Heart left ventricle (tissue), 16 donors: ENCODE measurements around the gene SYCE1. TPM values are rescaled to one million over a fixed set of nuclear protein-coding genes. Genes with fewer than 3 reads are reported as not detected.
"Not testable (repeated sequence)": the region's sequence is repeated elsewhere in the genome, so short reads cannot be mapped to it uniquely, and the experiment has no call there.

Experiments
- ATAC-seq, 4 donors: fragments of 200-7000 bp; cut with Tn5 transposase; one replicate each; pipeline ENCODE4 v1.9.1; 2020 to 2022; ENCODE audit warnings: moderate library complexity in 4 of 4, mild to moderate bottlenecking in 3 of 4, moderate number of reproducible peaks in 1 of 4
- DNase-seq, 5 donors: peaks; one replicate each; pipeline ENCODE4 v3.0.0-alpha.2; 2020
- H3K27ac ChIP-seq, 12 donors: fragments of 200-600 bp; sonication (generic) in 4 of 12; one replicate each; pipeline versions ENCODE4 v1.5.0 to v1.8.0; 2016 to 2022; ENCODE audit warnings: mild to moderate bottlenecking in 2 of 12
- H3K27me3 ChIP-seq, 9 donors: fragments of 200-600 bp; sonication (generic) in 2 of 9; one replicate each; pipeline versions ENCODE4 v1.5.1 to v1.8.0; 2016 to 2022; ENCODE audit warnings: mild to moderate bottlenecking in 3 of 9
- H3K36me3 ChIP-seq, 9 donors: fragments of 200-600 bp; sonication (generic) in 2 of 9; one replicate each; pipeline versions ENCODE4 v1.5.0 to v1.8.0; 2018 to 2022; ENCODE audit warnings: mild to moderate bottlenecking in 2 of 9
- H3K4me1 ChIP-seq, 12 donors: fragments of 200-600 bp; sonication (generic) in 4 of 12; one replicate each; pipeline versions ENCODE4 v1.5.0 to v1.8.0; 2016 to 2022; ENCODE audit warnings: mild to moderate bottlenecking in 3 of 12
- H3K4me3 ChIP-seq, 12 donors: fragments of 200-600 bp; sonication (generic) in 4 of 12; one replicate each; pipeline versions ENCODE4 v1.5.0 to v1.8.0; 2017 to 2022; ENCODE audit warnings: mild to moderate bottlenecking in 9 of 12, moderate library complexity in 4 of 12
- H3K9me3 ChIP-seq, 12 donors: fragments of 200-600 bp; sonication (generic) in 4 of 12; one replicate each; pipeline versions ENCODE4 v1.5.0 to v1.8.0; 2016 to 2022; ENCODE audit warnings: mild to moderate bottlenecking in 1 of 12
- POLR2A ChIP-seq, 2 donors: fragments of 450-650 bp; IDR thresholded peaks; one replicate each; pipeline ENCODE4 v1.6.1; 2017; ENCODE audit warnings: antibody characterized with exemption in 2 of 2, mild to moderate bottlenecking in 2 of 2, moderate library complexity in 2 of 2
- WGBS, 4 donors: extraction: QIAGEN DNeasy Blood & Tissue Kit in 2 of 4; methylation state at CpG; one replicate each; pipeline versions ENCODE4 v1.1.5 to v1.1.7; 2013 to 2018; 5-methylcytosine and 5-hydroxymethylcytosine counted together
- intact Hi-C, 10 donors: fragments of 100-400 bp; cut with DNase I; formaldehyde crosslinking; loops; one replicate each; pipeline versions ENCODE4 v1.11.1 to v1.14.2; 2022
- polyA plus RNA-seq, 2 donors: library from polyadenylated mRNA; stranded (reverse); fragments of 200-250 nt; gene quantifications; one replicate each; pipeline ENCODE4 v1.2.3, GENCODE V29; 2013
- total RNA-seq, 9 donors: library from RNA; depleted of rRNA in 2 of 9; stranded (reverse); fragments of >200 nt in 2 of 9; fragmentation: NEBNext Ultra II Directional in 3 of 9; extraction: Animal tissue kit (Norgen Biotek cat#: 25700) in 3 of 9; gene quantifications; one replicate each; pipeline versions ENCODE4 v1.1.0 to v1.2.4, GENCODE V29; 2016 to 2023
- TF ChIP-seq, protein P1 (sequence below), 12 donors: fragments of 200-600 bp; sonication (generic) in 4 of 12; IDR thresholded peaks; one replicate each; pipeline versions ENCODE4 v1.5.0 to v1.8.0; 2018 to 2022; ENCODE audit warnings: antibody characterized with exemption in 12 of 12, mild to moderate bottlenecking in 5 of 12
- donor health status: ischemic (EF 13 %, LVEDD 7.1; RV severe dilation, severe dysfunction).
- donor health status: healthy with polysubstance abuse.
- donor health status: DM: no; HTN: yes; CAD: no.
- donor health status: DM: no; HTN: no; CAD: no.
- donor health status: ischemic (EF 25% LVEDD 6.9; RV normal size, moderate dysfunction).
- donor health status: ischemic (EF 25% LVEDD 5.7; RV mildly dilated, moderate dysfunction).
- donor health status: healthy.
- donor health status: DM: yes; HTN: yes; CAD: no.
- donor health status: ischemic (EF 35%, LVEDD 5.7; RV mildly dilated, moderate dysfunction).
- donor health status: nonischemic (EF 11% LVEDD 7.7; RV severe dilation, severe dysfunction).
- donor health status: DM: yes; HTN: yes; CAD: no.
- donor health status: PGD.
- donor health status: ischemic (EF 29% LVEDD 5.4; RV normal size, mild dysfunction).
- donor health status: nonischemic (EF 23%, LVEDD 6.1; RV moderate dilation, normal function).

Gene SYCE1
- total and polyA plus RNA-seq, 11 donors, result 0.23 to 0.39 (median 0.35) TPM; not detected in 7

DNA sequence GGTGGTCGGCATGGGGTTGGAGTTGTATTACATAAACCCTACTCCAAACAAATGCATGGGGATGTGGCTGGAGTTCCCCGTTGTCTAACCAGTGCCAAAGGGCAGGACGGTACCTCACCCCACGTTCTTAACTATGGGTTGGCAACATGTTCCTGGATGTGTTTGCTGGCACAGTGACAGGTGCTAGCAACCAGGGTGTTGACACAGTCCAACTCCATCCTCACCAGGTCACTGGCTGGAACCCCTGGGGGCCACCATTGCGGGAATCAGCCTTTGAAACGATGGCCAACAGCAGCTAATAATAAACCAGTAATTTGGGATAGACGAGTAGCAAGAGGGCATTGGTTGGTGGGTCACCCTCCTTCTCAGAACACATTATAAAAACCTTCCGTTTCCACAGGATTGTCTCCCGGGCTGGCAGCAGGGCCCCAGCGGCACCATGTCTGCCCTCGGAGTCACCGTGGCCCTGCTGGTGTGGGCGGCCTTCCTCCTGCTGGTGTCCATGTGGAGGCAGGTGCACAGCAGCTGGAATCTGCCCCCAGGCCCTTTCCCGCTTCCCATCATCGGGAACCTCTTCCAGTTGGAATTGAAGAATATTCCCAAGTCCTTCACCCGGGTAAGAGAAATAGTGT is 38.3 kb downstream of the SYCE1 start, which contains the start of gene CYP2E1:
CYP2E1 (plus strand) TSS at position 407 of the 632 bp plus-strand sequence; CDS start at position 440, 33 bp downstream.
- intact Hi-C loops, result loop anchor here in 1 of 10 donors (10.0 kb wide), 1 partner anchor 202 kb away; no protein-coding TSS in a partner anchor
- no peak for DNase-seq
- Histone ChIP-seq H3K4me1 (peaks cover 0 to 26% (median 12%) of the 10 kb centered on the region in 12 donors), H3K9me3 (peaks cover 0 to 24% (median 13%) of the 10 kb centered on the region in 12 donors), H3K27ac (no peak within 1 kb of the TSS), H3K4me3 (peak within 1 kb of the TSS; percentile 1 to 52 (median 30)), H3K36me3 (no peaks in the 10 kb centered on the region), H3K27me3 (peaks cover 13 to 64% (median 39%) of the 10 kb centered on the region in 9 donors)
- WGBS, 4 donors, result 65 to 80% (median 78%) methylated on average over 12 to 16 of the region's 16 CpGs
- TF ChIP-seq POLR2A (IDR thresholded peaks at IDR 0.05), result no peak
- TF ChIP-seq, protein P1, sequence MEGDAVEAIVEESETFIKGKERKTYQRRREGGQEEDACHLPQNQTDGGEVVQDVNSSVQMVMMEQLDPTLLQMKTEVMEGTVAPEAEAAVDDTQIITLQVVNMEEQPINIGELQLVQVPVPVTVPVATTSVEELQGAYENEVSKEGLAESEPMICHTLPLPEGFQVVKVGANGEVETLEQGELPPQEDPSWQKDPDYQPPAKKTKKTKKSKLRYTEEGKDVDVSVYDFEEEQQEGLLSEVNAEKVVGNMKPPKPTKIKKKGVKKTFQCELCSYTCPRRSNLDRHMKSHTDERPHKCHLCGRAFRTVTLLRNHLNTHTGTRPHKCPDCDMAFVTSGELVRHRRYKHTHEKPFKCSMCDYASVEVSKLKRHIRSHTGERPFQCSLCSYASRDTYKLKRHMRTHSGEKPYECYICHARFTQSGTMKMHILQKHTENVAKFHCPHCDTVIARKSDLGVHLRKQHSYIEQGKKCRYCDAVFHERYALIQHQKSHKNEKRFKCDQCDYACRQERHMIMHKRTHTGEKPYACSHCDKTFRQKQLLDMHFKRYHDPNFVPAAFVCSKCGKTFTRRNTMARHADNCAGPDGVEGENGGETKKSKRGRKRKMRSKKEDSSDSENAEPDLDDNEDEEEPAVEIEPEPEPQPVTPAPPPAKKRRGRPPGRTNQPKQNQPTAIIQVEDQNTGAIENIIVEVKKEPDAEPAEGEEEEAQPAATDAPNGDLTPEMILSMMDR (IDR thresholded peaks at IDR 0.05), result no peak
- ATAC-seq, result no peak

DNA sequence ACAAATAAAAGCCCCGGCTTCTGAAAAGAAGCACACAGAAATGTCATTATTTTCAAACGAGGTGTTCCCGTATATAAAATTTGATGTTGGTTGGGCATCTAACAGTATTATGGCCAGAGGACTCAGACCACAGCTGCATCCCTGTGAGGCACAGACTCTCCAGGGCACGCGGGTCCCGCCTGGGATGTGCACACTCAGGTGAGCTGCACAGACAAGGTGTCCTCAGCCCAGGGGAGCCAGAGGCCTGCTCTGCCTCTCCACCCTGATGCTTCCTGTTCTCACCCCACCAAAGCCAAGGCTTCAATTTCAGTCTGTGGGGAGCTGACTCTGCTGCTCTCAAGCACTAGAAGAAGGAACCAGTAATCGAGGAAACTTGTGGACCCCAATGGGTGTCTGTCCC is 39.9 kb downstream of the SYCE1 start:
- peaks cover 0 to 24% (median 13%) of the 10 kb centered on the region in 12 donors for H3K9me3 ChIP-seq
- H3K36me3 ChIP-seq, result no peaks in the 10 kb centered on the region
- no peak for ATAC-seq
- WGBS, 4 donors, result 84 to 88% (median 85%) methylated on average over 7 of the region's 7 CpGs
- intact Hi-C loops, result loop anchor here in 1 of 10 donors (10.0 kb wide), 1 partner anchor 201 kb away; no protein-coding TSS in a partner anchor
- TF ChIP-seq POLR2A (IDR thresholded peaks at IDR 0.05), result no peak
- TF ChIP-seq, protein P1 (IDR thresholded peaks at IDR 0.05), result no peak
- no peak overlapping the region for H3K27ac ChIP-seq
- peaks cover 0 to 30% (median 12%) of the 10 kb centered on the region in 12 donors for H3K4me1 ChIP-seq
- DNase-seq, result no peak
- no peak overlapping the region for H3K4me3 ChIP-seq
- peaks cover 13 to 48% (median 33%) of the 10 kb centered on the region in 9 donors for H3K27me3 ChIP-seq

DNA sequence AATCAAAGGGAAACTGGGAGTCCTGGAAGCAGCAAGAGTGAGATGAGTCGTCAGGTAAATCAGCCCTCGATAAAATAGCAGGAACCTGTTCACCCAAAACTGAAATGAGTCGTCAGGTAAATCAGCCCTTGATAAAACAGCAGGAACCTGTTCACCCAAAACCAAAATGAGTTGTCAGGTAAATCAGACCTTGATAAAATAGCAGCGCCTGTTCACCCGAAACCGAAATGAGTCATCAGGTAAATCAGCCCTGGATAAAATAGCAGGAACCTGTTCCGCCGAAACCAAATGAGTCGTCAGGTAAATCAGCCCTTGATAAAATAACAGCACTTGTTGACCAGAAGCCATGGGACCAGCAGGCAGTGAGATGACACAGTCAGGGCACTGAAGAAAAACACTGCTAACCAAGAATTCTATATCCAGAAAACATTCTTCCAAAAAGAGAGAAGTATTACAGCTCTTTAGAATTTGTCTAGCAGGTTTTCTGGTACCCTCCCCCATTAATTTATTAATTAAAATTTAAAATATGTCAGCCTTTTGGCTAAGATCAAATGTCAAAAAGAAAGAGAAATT is 41.7 kb downstream of the SYCE1 start:
- no peaks in the 10 kb centered on the region for H3K36me3 ChIP-seq
- ATAC-seq (no peak), DNase-seq (no peak)
- H3K9me3 ChIP-seq, result peaks cover 0 to 24% (median 13%) of the 10 kb centered on the region in 12 donors
- 85 to 90% (median 88%) methylated on average over 9 of the region's 9 CpGs for WGBS, 4 donors
- TF ChIP-seq POLR2A (IDR thresholded peaks at IDR 0.05), result no peak
- TF ChIP-seq, protein P1 (IDR thresholded peaks at IDR 0.05), result no peak
- H3K4me1 ChIP-seq, result peaks cover 0 to 24% (median 7%) of the 10 kb centered on the region in 12 donors
- intact Hi-C loops, result loop anchor here in 6 of 10 donors (5.0 to 10.0 kb wide), 2 partner anchors 196 to 199 kb away; no protein-coding TSS in a partner anchor
- peaks cover 8 to 33% (median 16%) of the 10 kb centered on the region in 9 donors for H3K27me3 ChIP-seq
- no peak overlapping the region for H3K27ac ChIP-seq
- no peak overlapping the region for H3K4me3 ChIP-seq

DNA sequence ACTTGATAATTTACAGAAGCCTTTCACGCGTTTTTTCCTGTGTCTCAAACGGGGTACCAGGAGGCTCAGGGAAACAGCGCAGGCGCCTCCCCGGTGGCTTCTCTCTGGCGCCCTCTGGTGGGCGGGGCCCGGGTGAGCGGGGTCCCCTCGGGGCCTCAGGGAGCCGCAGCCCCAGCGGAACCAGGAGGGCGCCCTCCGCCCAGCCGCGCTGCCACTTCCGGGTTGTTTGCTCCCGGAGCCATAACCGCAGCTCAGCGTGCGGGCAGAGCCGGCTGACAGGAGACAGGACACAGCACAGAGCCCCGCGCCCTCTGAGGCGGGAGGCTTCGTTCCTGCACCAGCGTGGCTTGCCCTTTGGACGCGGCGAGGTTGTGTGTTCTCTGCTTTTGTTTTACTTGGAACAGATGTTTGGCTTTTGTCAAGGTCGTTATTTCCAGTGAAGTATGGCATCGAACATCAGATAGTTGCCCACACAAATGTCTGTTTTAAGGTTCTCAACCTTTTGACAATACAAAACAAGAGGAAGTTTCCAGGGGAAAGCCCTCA is 45.1 kb downstream of the SYCE1 start:
- H3K4me1 ChIP-seq, result peaks cover 0 to 12% (median 5%) of the 10 kb centered on the region in 12 donors
- peaks cover 0 to 4% (median 0%) of the 10 kb centered on the region in 9 donors for H3K27me3 ChIP-seq
- DNase-seq (peak; percentile 63 to 92 (median 82)), ATAC-seq (peak; percentile 75 to 99 (median 94))
- 2 to 6% (median 5%) methylated on average over 21 to 33 of the region's 33 CpGs for WGBS, 4 donors
- no peak for TF ChIP-seq POLR2A (IDR thresholded peaks at IDR 0.05)
- TF ChIP-seq, protein P1 (IDR thresholded peaks at IDR 0.05), result peak; percentile 78 to 94 (median 88)
- H3K36me3 ChIP-seq, result no peaks in the 10 kb centered on the region
- H3K9me3 ChIP-seq, result peaks cover 0 to 27% (median 13%) of the 10 kb centered on the region in 12 donors
- intact Hi-C loops, result loop anchor here in 8 of 10 donors (1.0 to 10.0 kb wide), 4 partner anchors 191 to 195 kb away; no protein-coding TSS in a partner anchor
- H3K27ac ChIP-seq, result no peak overlapping the region
- H3K4me3 ChIP-seq, result peak overlapping the region; percentile 17 to 59 (median 42)

DNA sequence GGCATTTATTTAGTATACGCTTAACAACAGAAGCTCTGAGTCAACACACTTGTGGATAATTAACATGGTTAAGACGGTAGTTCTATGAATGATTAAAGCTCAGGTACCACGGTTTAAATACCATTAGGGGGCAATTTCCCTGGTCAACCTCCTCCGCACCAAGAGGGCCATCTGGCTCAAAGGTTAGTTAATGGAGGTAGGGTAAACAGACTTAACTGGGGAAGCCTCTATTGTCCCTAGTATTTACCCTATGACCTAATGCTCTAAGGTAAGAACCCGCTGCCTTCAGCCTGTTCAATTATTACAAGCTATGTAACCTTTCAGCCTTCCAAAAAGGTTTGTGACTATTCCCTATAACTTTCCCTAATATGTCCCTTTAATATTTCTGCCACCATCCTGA is 46.9 kb downstream of the SYCE1 start:
- WGBS, 4 donors, result 82 to 91% (median 87%) methylated on average over 5 of the region's 5 CpGs
- not testable (repeated sequence) for DNase-seq, H3K36me3 ChIP-seq, ATAC-seq, H3K27me3 ChIP-seq, H3K27ac ChIP-seq, H3K4me3 ChIP-seq
- H3K9me3 ChIP-seq, result peaks cover 0 to 17% (median 6%) of the 10 kb centered on the region in 12 donors
- intact Hi-C loops, result loop anchor here in 2 of 10 donors (5.0 to 10.0 kb wide), 2 partner anchors 184 to 191 kb away; partner anchors contain the start of gene CALY (in 1 of the 2)
- H3K4me1 ChIP-seq, result peaks cover 0 to 12% (median 5%) of the 10 kb centered on the region in 12 donors
